Measurements from ENCODE around the gene TEX19. TPM values are rescaled to one million over a fixed set of nuclear protein-coding genes. Genes with fewer than 3 reads are reported as not detected.

TEX19 gene
- total and polyA plus RNA-seq, 2 of the 8 experiments (the other 6 are each of a cell fraction or from before 2014, with no cell fraction given), result 0.54 to 0.80 TPM

DNA sequence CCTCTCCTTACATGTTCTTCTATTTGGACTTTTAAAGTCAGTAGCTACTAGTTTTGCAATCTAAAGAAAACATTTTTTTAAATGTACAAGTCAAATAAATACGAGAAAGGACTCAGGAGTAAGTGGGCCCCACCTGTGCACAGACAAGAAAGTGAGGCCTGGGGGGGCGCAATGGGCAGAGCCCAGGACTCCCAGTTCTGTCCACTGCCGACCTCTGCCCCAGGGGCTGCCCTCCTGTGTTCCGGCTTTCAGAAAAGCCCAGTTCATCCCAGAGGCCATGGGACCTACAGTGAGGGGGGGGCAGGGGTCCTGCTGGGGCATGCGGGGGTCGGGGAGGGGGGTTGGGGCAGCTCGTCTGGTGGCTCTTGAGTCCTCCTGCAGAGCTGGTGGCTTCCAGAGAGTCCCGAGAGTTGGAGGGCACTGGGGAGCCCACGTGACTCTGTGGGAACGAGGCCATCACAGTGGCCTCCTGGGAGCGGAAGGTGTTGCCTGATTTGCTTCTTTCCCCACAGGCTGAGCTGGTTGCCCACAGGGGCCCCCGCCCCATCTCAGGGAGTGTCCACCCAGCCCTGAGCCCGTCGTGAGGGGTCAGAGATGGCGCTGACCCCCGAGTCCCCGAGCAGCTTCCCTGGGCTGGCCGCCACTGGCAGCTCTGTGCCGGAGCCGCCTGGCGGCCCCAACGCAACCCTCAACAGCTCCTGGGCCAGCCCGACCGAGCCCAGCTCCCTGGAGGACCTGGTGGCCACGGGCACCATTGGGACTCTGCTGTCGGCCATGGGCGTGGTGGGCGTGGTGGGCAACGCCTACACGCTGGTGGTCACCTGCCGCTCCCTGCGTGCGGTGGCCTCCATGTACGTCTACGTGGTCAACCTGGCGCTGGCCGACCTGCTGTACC is 14.9 kb downstream of the TEX19 start:
- Histone ChIP-seq H3K4me1 (replicated peaks in 1 of 4; ENCODE audit: control insufficient read depth in 3 of 4, insufficient read depth in 4 of 4, low read length in 3 of 4) (peaks cover 0 to 6% (median 0%) of the 10 kb centered on the region in 4 experiments; a peak in 2 of 7 replicates), H3K18ac (ENCODE audit: extremely low read depth, low read length) (no peak overlapping the region), H2BK5ac (ENCODE audit: low read depth, low read length) (no peak overlapping the region), H3K4me2 (ENCODE audit: insufficient read depth in 1 of 2, low read depth in 2 of 2, low read length in 2 of 2) (peak overlapping the region in 1 of 2 experiments; percentile 51; a peak in 1 of 4 replicates), H3K27me3 (replicated peaks in 1 of 4; ENCODE audit: control insufficient read depth in 3 of 4, extremely low read depth in 1 of 4, insufficient read depth in 3 of 4, low read length in 3 of 4) (peaks cover 29 to 65% (median 53%) of the 10 kb centered on the region in 4 experiments), H3K79me2 (ENCODE audit: control insufficient read depth in 1 of 2, insufficient read depth in 2 of 2, low read length in 2 of 2) (no peaks in the 10 kb centered on the region), H3K4ac (replicated peaks; ENCODE audit: insufficient read length, low read depth, low read length) (no peak overlapping the region), H2BK15ac (ENCODE audit: low read length) (0 out of 2 replicates have a peak overlapping the region, but pooled peaks have one; percentile 46), H3K14ac (ENCODE audit: insufficient read length) (no peak overlapping the region), H3K79me1 (ENCODE audit: low read depth, low read length) (no peaks in the 10 kb centered on the region), H3K9me3 (ENCODE audit: insufficient read depth in 2 of 2, low read depth in 1 of 2, low read length in 1 of 2) (no peaks in the 10 kb centered on the region; a peak in 1 of 4 replicates), H4K20me1 (replicated peaks in 1 of 2; ENCODE audit: control insufficient read depth in 1 of 2, insufficient read depth in 2 of 2, low read length in 2 of 2) (peaks cover 0 to 4% of the 10 kb centered on the region in 2 experiments), H2AFZ (ENCODE audit: low read length) (no peak overlapping the region), H2BK12ac (ENCODE audit: low read depth, low read length) (peak overlapping the region; percentile 90; the same call in 1 of the 2 replicates), H3K27ac (ENCODE audit: low read depth, low read length) (no peak overlapping the region), H2BK20ac (ENCODE audit: low read length) (no peak overlapping the region), H2BK120ac (replicated peaks; ENCODE audit: low read depth, low read length) (no peak overlapping the region), H4K5ac (ENCODE audit: insufficient read length, low read depth, low read length) (no peak overlapping the region), H3K23me2 (ENCODE audit: low read depth, low read length) (peaks cover 7% of the 10 kb centered on the region; the same call in 1 of the 2 replicates), H3K56ac (replicated peaks; ENCODE audit: insufficient read length, low read depth, low read length) (no peak overlapping the region), H3K23ac (ENCODE audit: insufficient read length) (no peak overlapping the region), H4K91ac (replicated peaks; ENCODE audit: insufficient read length, low read length) (no peak overlapping the region), H3K4me3 (ENCODE audit: extremely low read depth in 1 of 4, insufficient read depth in 2 of 4, low read depth in 3 of 4, low read length in 4 of 4) (no peak overlapping the region), H4K8ac (ENCODE audit: extremely low read depth, insufficient read depth, low read length) (no peak overlapping the region; the same call in 1 of the 2 replicates), H2AK5ac (ENCODE audit: low read depth, low read length) (no peak overlapping the region), H3K9ac (replicated peaks in 1 of 4; ENCODE audit: extremely low read depth in 1 of 4, low read depth in 3 of 4, low read length in 3 of 4) (no peak overlapping the region), H3K36me3 (ENCODE audit: control insufficient read depth in 2 of 4, insufficient read depth in 4 of 4, low read length in 3 of 4) (no peaks in the 10 kb centered on the region)
- no peak for TF ChIP-seq TEAD4 (IDR thresholded peaks at IDR 0.05; ENCODE audit: low read depth, low read length)
- no peak for TF ChIP-seq CREB1 (IDR thresholded peaks at IDR 0.05)
- FAIRE-seq (no peak), DNase-seq (ENCODE audit: low read depth in 1 of 2, low spot score in 2 of 2) (no peak)
- 88% methylated on average over 28 of the region's 37 CpGs; no CpG with 5 or more reads in 1 of the 2 experiments for WGBS, 2 experiments (ENCODE audit: extremely low coverage in 1 of 2, insufficient coverage in 1 of 2, insufficient read length in 1 of 2, insufficient replicate concordance in 2 of 2, low coverage in 1 of 2, low lambda C conversion rate in 2 of 2, missing lambda C conversion rate in 1 of 2)
- POLR2A ChIA-PET (ENCODE audit: partially characterized antibody), result interaction anchor here (3.2 kb wide), 1 partner anchor 10 kb away, joined by 14 read pairs; no protein-coding TSS in a partner anchor
- CTCF ChIA-PET (ENCODE audit: partially characterized antibody), result interaction anchor here (1.3 to 2.5 kb wide), 2 partner anchors 11 to 51 kb away, joined by 3 to 6 read pairs; no protein-coding TSS in a partner anchor
